Central memory CD4-positive, alpha-beta T cell (primary cell): Measurements from ENCODE around the gene SLC9C1.
A peak's percentile ranks its signal among the peaks of the same experiment; 100 is the strongest.

Experiments used
- DNase-seq: peaks from one replicate; pipeline ENCODE4 v3.0.0; 2022

The SLC9C1 gene

DNA sequence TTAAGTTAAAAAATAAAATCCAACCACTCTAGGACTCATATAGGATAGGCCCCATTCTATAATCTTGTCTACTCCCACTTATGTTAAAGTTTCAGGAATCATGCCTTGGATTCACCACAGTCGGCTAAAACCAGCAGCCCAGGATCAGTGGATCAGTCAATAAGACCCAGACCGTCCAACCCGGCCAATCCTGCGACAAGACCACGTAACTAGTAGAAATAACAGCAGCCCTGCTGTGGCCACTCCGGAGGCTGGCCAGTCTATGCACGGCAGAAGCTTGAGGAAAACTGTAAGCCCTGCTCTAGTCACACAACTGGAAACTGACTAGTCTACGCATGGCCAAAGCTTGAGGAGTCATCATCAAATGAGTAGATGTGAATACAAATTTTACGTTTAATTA lies 12.8 kb upstream of the SLC9C1 start:
- no peak for DNase-seq

DNA sequence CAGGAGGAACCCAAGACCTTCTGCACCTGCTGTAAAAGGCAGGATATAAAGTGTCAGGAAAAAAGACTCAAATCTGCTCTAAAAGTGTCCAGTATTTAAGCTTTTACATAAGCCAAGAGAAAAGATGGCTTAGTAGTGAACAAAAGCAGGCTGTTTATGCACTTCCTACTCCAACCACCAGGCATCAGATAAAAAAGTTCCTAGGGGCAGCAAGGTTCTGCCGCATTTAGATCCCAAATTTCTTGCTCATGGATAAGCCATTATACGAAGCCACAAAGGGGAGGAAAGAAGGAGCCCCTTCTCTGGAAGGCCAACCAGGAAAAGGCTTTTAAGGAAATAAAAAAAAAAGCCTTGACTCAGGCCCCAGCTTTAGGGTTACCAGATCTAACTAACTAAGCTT lies 10.6 kb upstream of the SLC9C1 start:
- no peak for DNase-seq

DNA sequence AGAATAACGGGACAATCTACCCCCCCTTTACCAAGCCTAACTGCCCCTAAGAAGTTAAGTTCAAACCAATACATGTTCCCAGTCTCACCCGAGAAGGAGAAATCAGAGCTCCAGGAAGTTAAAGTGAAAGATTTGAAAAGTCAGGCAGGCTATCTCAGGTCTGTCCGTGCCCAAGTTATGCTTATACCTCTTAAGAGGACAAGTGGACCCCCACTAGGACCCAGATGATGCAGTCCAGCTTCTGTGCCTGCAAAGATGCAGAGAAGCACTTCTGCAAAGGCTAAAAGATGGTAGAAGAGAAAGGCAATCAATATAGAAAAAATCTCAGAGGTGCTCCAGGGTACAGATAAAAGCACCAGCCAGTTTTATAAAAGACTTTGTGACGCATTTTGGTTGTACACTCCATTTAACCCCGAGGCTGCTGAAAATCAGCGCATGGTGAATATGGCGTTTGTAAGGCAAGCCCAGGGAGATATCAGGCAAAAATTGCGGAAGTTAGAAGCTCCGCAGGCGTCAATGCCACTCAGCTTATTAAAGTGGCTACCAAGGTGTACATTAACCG lies 9.8 kb upstream of the SLC9C1 start:
- DNase-seq = peak; percentile 23

DNA sequence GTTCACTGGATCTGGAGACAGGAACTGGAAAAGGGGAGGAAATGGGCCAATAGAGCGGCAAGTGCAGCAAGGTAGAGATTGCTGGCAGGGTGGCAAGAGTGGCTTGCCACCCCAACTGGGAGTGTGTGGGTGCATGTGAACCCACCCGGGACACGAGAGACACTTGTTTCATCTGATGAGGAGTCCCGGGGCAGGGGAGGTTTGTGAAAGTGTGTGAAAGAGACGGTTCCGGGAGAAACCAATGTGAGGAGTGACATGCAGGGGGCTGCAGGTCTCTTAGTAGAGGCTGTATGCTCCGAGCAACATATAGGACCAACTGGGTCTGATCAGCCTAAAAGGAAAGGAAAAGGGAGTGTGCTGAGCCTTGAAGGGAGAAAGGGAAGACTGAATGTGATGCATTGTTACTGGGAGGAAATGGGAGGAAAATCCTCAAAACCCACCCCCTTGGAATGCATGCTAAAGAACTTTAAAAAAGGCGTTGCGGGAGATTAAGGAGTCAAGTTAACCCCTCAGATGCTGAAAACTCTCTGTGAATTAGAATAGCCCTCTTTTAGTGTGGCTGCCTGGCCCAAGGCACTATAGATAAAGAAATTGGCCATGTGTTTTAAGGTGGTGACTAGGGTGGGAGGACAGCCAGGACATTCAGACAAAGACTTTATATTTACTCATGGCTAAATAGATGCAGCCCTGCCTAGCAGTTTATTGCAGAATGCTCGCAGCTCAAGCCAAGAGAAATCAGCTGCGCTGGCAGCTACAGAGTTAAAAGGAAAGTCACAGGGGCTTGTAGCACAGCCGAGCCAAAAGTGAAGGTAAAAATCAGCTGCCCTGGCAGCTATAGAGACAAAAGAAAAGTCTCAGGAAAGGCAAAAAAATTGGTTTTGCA lies 9.1 kb upstream of the SLC9C1 start:
- no peak for DNase-seq

DNA sequence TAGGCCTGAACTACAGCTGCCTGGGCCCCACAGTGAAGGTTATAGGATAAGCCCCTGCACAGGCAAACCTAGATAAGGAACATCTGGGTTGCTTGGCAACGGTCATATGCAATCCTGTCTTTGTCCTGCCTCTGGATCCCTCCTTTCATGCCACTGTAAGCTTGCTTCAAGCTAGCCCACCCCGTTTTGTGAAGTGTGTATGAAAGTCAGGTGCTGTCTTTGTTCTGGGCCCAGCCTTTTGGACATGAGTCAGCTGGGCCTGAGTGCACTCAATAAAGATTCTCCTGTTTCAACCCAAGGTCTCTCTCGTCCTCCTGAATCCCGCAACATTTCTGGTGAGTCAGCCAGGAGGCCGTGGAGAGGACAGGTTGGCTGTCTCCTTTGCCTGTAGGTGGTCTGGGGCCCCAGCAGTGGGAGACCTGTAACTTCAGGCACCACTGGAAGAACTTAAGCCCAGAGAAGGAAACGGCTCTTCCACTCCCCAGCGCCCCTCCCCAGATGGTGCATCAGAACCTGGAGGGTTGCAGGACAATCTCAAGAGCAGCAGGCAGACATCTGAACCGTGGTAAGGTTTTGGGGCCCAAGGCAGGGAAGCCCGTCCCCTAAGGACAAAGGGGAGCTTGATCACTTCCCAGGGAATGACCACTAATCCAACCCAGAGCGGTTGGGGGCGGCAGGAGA lies 8.3 kb upstream of the SLC9C1 start:
- DNase-seq = no peak

DNA sequence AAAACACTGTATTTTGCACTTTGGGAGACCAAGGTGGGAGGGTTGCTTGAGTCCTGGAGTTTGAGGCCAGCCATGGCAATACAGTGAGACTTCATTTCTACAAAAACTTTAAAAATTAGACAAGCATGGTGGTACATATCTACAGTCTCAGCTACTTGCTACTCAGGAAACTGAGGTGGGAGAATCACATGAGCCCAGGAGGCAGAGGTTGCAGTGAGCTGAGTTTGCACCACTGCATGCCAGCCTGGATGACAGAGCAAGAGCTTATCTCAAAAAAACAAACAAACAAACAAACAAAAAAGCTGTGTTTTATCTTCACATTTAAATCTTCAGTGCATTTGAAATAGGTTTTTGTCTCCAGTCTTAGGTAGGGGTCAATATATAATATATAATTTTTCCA lies 4.8 kb upstream of the SLC9C1 start:
- DNase-seq = no peak

DNA sequence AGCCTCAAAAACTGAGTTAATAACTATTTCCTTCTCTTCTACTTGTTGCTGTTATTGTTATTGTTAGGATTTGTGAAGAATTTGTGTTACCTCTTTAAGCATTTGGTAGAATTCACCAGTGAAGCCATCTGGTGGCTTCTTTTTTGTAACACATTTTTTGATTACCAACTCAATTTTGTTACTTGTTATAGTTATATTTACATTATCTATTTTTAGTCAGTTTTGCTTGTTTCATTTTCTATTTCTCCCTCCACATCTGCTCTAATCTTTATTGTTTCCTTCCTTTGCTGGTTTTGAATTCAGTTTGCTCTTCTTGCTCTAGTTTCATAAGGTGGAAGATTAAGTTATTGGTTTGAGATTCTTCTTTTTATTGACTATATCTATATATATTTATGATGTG lies 3.7 kb upstream of the SLC9C1 start:
- DNase-seq = no peak

DNA sequence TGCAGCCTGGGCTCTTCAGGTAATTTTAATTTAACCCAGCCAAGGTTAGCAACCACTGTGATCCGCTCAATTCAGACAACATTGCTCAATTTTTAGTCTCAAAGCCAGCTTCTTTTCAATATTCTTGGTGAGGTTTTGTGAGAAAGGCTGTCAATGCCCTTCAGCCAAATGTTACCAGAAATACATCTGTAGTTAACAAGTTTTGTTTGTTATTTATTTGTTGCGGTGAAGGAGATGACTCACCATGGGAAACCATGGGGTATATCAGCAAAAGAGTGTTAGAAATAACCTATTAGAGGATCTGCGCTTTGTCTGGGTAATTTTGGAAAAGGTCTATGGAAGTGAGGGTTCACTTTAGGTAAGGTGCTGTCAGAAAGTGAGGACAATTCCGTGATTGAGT lies 5.0 kb downstream of the SLC9C1 start:
- no peak for DNase-seq

DNA sequence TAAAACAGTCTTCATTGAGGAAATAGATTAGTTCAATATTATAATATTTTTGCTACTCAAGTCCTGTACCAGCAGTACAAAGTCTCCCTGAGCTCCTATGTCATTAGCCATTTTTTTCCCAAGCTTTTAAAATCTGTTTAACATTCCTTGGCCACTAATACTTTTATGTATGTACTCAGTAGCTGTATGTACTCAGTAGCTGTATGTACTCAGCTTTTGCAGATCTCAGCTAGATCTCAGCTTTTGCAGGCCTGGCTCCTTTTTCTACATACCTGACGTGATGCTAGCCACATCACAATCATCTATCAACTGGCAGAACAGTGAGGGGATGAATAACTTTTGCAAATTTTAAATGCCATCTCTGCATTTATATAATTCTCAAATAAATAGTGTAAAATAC lies 13.8 kb downstream of the SLC9C1 start:
- DNase-seq = no peak

DNA sequence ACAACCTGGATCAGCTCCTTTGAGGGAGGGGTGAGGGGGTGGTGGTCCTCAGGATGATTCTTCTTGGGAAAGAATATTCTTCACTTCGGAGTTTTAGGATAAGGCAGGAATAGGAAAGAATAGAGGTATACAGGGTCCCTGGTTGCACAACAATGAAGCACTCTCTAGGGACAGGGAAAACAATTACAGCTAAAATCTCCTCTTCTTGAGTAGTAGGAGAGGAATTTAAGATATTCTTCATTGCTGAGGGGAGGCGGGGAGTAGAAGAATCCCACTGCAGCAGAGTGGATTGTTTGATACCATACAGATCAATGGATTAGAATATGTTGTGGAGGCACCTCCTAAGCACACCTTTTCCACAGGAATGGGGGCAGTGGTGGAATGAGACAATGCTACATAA lies 20.5 kb downstream of the SLC9C1 start:
- DNase-seq = no peak

DNA sequence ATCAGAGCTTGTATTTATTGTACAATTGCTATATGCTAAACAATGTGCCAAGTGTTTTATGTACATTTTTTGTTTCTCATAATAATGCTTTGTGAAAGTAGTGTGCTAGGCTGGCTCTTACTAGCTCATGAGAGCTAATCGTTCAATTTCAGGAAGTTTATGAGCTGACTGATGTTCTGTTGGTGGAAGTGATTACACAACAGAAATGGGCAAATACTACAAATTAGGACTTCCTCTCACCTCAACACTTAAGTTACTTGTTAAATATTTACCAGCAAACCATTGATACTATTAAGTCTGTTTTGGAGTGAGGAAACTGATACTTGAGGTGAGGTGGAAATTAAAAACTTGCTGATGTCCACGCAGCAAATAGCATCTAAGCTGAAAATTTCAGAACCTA lies 32.3 kb downstream of the SLC9C1 start:
- no peak for DNase-seq

DNA sequence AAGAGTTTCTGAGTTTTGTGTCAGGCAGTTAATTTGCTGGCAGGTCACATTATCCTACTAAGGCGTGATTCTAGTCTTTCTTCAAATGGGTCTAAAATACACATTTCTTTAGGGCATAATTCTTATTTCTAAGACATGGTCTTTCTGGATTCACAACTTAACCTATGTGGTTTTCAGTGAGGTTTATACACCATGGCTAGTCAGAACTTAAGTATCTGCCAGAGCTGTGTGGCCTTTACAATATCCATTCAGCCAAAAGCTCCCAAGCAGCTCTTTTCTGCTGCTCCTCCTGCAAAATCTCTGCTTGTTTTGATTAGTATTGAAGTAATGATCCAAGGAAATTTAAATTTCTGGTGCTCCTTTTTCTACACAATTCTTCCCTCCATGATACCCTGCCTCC lies 33.5 kb downstream of the SLC9C1 start:
- DNase-seq = no peak

DNA sequence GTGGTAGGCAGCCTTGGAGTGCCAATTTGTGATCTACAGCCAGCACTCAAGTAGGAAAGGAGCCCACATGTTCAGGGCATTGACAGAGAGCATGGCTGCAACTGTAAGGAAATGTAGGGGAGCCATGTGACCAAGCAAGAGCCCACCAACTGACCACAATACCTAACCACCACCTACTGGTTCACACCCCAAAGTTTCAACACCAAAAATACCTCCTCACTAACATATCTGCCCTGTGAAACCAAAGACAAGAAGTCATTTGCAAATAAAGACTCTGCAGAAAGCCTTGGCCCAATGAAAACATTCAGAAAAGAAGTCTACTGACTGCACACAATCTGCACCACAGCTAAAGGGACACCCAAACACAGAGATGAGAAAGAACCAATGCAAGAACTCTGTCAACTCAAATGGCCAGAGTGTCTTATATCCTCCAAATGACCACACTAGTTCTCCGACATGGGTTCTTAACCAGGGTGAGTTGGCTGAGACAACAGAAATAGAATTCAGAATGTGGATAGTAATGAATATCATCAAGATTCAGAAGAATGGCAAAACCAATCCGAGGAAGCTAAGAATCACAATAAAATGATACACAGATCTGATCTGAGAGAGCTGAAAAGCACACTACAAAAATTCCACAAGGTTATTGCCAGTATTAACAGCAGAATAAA lies 40.6 kb downstream of the SLC9C1 start:
- DNase-seq = no peak

DNA sequence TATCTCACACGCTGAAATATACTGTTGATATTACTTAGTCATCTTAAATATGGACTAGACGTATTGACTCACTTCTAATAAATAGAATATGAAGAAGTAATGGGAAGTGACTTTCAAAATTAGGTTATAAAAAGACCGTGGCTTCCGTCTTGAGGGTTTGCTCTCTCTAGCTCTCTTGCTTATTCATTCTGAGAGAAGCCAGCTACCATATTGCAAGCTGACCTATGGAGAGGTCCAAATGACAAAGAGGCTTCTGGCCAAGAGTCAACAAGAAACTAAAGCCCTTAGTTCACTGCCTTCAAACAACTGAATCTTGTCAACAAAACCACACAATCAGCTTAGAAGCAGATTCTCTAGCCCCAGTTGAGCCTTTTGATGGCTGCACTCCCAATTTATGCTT lies 46.1 kb downstream of the SLC9C1 start:
- DNase-seq = no peak

DNA sequence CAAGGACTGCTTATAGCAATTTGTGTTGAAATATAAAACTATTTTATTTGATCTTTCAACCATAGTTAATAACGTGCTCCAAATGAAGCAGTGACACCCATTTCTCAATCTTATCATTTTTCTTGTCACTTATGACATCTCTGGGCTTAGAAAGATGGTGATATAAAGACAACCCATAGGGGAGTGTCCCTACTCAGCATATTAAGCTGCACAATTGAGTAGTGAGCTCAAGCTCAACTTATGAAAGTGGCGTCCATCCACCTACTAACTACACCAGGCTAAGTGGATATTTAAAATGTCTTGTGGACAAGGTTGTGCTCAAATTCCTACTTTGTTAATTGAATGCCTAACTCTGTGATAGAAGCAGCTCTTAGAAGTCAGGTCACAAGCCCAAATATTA lies 46.7 kb downstream of the SLC9C1 start:
- DNase-seq = no peak

DNA sequence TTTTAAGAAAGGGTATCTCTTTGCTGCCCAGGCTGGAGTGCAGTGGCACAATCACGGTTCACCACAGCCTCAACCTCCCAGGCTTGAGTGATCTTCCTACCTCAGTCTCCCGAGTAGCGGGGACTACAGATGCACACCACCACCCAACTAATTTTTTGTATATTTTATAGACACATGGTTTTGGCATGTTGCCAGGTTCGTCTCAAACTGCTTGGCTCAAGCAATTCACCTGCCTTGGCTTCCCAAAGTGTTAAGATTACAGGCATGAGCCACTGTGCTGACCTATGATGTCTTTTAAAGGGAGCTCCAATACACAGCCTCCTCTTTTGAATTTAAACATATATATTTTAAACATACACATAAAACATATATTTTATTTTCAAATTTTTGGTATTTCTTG lies 60.9 kb downstream of the SLC9C1 start:
- no peak for DNase-seq

DNA sequence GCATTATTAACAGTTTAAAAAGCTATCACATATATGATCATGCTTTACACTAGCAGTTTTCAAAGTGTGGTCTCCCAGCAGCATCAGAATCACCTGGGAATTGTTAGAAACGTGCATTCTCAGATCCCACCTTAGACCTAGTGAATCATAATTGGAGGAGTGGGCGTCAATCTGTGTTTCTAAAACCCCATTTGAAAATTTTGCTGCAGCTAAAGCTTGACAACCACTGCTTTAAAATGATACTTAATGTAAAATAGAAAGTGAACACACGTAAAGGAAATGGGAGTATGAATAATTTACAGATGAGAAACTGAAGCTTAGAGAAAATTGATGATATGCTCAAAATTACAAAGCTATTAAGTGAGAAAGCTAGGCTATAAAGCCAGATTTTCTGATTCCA lies 62.3 kb downstream of the SLC9C1 start:
- DNase-seq = no peak

DNA sequence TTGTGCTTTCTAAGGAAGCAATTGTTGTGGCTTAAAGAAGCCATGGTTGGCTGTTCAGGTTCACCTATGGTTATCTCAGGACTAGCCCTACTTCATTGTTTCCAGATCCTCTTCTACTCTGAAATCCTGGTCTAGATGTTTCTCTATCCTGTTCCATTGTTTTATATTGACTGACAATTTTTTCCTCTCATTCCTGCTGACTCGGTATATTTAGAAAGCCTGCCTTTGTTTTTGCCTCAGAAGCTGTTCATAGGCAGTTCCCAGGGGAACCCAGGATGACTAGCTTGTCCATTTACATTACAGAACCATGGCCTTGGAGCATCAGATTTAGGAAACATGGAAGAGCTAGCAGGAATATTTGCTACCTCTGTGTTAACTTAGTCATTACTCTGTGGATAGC lies 64.0 kb downstream of the SLC9C1 start:
- no peak for DNase-seq

DNA sequence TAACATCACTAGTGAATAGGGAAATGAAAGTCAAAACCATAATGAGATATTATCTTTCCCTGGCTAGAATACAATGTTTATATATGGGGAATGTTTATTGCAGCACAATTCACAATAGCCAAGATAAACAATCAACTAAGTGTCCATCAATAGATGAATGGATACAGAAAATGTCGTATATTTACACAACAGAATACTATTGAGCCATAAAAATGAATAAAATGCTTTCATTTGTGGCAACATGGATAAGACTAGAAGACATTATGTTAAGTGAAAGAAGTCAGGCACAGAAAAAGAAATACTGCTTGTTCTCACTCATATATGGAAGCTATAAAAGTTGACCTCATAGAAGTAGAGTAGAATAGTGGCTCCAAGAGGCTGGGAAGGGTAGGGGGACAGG lies 65.2 kb downstream of the SLC9C1 start:
- DNase-seq = no peak

DNA sequence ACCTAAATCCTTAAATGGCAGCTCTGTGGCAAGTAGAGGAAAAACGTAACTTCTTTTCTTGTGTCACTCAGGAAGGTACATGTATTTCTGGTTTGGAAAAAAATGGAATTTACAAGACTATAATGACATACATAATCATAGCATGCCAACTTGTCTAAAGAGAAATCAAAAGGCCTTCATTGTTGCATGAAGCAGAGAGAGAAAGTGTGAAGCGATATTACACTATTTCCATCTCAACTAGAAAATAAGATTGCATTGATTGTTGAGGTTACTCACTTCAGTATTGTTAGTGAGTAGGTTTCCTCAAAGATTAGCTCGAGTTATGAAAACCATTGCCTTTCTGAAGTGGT lies 93.7 kb downstream of the SLC9C1 start:
- DNase-seq = no peak

DNA sequence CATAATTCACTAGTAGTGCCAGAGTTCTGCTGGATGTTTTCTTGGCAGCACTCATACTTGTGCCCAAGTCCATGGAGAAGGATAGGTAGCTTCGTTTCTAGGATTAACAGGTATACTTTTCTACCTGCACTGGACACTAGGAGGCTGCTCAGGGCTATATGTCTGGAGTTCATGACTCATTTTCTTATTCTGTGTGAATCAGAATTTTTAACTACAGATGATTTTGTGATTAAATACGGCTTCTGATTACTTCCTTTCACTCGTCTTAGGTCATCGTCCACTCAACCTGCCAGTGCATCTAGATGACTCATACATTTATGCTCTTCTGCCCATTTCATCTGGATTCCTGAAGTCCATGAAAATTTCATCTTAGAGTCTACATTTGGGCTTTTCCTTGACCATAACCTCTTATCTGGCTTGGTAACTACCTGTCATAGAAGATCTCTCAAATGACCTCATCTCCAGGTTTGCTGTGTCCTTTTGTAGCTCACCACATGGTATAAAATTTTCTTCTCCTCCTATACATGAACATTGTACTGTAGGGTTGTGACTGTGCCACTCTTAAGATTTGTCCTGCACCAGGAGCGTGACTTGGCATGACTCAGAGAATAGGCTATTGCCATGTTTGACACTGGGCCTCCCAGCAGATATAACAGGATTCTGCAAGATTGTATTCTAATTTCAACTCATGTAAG lies 94.2 kb downstream of the SLC9C1 start:
- DNase-seq = no peak

DNA sequence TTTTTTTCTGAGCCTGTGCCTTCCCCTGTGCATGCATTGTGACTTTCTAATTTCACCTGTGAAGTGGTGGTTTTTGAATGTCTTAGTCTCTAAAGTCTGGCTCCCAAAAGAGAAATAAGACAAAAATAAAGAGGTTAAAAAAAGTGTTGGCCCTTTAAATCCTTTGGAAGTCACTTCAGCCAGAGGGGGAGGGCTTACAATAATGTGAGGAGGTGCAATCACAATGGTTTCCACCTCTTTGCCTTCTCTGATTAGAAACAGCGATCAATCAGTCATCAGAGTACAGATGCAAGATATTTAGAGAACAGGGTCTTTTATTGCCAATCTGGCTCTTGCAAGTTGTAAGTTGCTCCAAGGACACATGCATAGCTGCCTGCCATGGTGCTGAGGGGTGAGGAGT lies 96.9 kb downstream of the SLC9C1 start:
- no peak for DNase-seq

DNA sequence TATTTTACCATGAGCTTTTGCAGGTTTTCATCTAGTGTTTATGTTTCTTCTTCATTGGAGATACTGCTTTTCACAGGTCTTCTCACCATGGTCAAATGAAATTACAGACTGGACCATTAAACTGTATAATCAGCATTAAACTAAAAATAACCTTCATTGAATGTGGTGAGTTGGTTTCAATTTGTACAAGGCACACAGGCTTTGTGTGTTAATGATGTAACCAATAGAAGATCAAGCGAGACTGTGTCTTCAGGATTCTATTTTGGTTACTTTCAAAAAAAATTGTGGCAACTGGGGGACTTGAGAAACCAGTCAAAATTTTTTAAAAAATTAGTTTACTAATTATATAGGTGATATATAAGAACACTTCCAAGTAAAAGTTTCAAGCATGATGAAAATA lies 106.7 kb downstream of the SLC9C1 start:
- no peak for DNase-seq
